ENCODE measurements around the gene KCNG2. TPM values are rescaled to one million over a fixed set of nuclear protein-coding genes. Genes with fewer than 3 reads are reported as not detected.

The KCNG2 gene
- total and polyA plus RNA-seq, 12 donors = 0.16 to 0.79 (median 0.24) TPM; not detected in 7

DNA sequence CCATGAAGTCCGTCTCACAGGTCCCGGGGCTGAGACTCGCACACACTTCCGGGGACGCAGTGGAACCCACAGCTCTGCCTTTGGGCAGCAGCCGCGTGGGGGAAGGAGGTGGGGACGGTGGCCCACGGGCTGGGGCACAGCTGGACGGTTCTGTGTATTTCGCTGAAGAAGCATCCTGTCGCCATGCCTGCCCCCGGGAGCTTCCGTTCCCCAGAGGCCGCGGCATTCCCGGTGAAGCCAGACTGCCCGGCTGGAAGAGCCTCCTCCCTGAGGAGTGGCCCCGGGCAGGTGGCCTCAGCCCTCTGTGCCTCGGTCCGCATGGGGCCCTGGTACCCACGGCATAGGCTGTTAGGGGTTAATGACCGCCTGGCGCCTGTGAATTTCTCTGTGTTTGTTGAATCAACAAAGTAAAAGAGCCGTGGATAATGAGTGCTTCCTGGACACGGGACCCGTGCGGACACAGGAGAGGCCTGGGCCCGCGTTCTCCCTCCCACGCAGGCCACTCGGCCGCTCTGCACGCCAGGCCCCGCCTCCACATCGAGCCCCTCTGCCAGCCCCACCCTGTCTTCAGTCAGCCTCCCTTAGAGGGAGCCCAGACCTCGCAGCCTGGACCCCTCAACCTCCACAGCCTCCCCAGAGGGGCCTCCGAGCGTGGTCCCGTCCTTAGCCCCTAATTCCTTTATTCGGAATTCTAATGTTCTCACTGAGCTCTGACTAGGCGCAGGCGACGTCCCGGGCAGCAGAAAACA is 51.0 kb downstream of the KCNG2 start:
- 79 to 82% methylated on average over 45 of the region's 45 CpGs for WGBS, 2 donors

DNA sequence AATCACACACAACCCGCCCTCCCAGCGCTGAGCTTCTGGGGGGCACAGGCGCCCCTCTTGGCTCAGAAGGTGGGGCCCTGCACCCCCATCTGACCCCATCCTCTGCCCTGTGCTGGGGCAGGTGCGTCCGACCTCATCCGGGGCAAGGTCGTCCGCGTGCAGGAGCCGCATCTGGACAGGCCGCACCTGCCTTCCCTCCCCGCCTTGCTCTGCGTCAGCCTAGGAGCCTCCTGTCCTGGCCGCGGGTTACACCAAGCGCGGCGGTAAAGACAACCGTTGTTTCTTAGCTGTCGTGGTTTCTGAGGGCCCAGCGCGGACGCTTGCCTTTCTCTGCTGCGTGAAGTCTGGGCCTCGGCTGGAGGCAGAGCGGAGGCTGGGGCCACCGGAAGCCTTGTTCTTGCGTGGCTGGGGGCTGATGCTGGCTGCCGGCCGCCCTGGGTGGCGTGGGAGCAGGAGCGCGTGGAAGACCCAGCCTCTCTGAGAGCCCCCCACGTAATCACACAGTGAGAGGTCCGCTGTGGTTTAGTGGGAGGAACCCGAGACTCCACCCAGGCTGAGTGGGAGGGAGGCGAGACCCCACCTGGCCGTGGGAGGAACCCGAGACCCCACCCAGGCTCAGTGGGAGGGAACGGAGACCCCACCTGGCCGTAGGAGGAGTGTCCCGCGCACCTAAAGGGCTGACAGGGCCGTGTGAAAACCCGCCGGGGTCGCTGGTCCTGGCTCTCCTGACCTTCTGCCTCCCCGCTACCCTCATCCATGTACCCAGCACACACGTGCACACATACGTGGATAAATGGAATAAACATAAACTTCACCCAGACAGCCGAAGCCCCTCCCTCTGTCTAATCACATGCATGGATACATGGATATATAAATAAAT is 51.8 kb downstream of the KCNG2 start:
- Histone ChIP-seq H3K27ac (no peak overlapping the region), H3K9me3 (no peaks in the 10 kb centered on the region), H3K4me3 (no peak overlapping the region), H3K36me3 (no peaks in the 10 kb centered on the region), H3K27me3 (peaks cover 0 to 19% (median 7%) of the 10 kb centered on the region in 7 donors), H3K4me1 (no peaks in the 10 kb centered on the region)
- DNase-seq (no peak), ATAC-seq (peak in 1 of 8 donors; percentile 44)
- 92 to 94% methylated on average over 51 of the region's 51 CpGs for WGBS, 2 donors
- TF ChIP-seq, protein P1, sequence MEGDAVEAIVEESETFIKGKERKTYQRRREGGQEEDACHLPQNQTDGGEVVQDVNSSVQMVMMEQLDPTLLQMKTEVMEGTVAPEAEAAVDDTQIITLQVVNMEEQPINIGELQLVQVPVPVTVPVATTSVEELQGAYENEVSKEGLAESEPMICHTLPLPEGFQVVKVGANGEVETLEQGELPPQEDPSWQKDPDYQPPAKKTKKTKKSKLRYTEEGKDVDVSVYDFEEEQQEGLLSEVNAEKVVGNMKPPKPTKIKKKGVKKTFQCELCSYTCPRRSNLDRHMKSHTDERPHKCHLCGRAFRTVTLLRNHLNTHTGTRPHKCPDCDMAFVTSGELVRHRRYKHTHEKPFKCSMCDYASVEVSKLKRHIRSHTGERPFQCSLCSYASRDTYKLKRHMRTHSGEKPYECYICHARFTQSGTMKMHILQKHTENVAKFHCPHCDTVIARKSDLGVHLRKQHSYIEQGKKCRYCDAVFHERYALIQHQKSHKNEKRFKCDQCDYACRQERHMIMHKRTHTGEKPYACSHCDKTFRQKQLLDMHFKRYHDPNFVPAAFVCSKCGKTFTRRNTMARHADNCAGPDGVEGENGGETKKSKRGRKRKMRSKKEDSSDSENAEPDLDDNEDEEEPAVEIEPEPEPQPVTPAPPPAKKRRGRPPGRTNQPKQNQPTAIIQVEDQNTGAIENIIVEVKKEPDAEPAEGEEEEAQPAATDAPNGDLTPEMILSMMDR (IDR thresholded peaks at IDR 0.05) = no peak
- intact Hi-C loops (cut with DNase I) = no loop called here

More for the DNA sequence above, 51.0 kb downstream of the KCNG2 start:
- DNase-seq (no peak), ATAC-seq (no peak)
- Histone ChIP-seq H3K36me3 (no peaks in the 10 kb centered on the region), H3K4me1 (no peaks in the 10 kb centered on the region), H3K27me3 (peaks cover 0 to 15% (median 3%) of the 10 kb centered on the region in 7 donors), H3K9me3 (peaks cover 0 to 3% (median 0%) of the 10 kb centered on the region in 11 donors), H3K27ac (no peak overlapping the region), H3K4me3 (no peak overlapping the region)
- TF ChIP-seq, protein P1 (IDR thresholded peaks at IDR 0.05) = no peak
- intact Hi-C loops (cut with DNase I) = no loop called here

DNA sequence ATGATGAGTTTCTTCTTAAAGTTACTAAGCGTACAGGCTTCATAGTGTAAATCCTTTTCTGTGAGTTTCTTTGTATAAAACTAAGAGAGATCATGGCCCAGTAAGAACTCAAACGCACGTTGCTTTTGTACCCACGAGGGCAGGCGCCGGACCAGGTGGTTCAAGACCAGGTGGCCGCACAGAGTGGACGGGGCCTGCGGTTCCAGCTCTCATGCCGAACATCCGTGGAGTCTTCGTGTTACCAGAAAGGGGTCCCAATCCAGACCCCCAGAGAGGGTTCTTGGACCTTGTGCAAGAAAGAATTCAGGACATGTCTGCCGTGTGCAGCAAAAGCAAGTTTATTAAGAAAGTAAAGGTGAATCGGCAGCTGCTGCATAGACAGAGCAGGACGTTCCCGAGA is 53.0 kb downstream of the KCNG2 start:
- 91 to 92% methylated on average over 16 of the region's 16 CpGs for WGBS, 2 donors
- peaks cover 0 to 26% (median 16%) of the 10 kb centered on the region in 7 donors for H3K27me3 ChIP-seq
- ATAC-seq = no peak
- TF ChIP-seq, protein P1 (IDR thresholded peaks at IDR 0.05) = no peak
- H3K9me3 ChIP-seq = no peaks in the 10 kb centered on the region
- intact Hi-C loops (cut with DNase I) = no loop called here
- DNase-seq = no peak
- no peaks in the 10 kb centered on the region for H3K36me3 ChIP-seq
- no peak overlapping the region for H3K4me3 ChIP-seq
- H3K4me1 ChIP-seq = peaks cover 0 to 5% (median 0%) of the 10 kb centered on the region in 9 donors
- no peak overlapping the region for H3K27ac ChIP-seq

DNA sequence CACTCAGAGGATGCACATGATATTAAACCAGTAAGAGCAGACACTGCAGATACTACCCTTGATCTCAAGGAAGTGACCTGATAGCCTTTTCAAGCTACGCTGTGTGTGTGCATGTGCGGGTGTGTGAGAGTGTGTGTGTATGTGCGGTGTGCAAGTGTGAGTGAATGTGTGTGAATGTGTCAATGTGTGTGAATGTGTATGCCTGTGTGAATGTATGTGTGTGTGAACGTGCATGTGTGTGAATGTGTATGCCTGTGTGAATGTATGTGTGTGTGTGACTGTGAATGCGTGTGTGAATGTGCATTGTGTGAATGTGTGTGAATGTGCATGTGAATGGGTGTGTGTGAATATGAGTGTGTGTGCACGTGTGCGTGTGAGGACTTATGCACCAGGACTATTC is 53.8 kb downstream of the KCNG2 start:
- WGBS, 2 donors = 85 to 86% methylated on average over 7 of the region's 7 CpGs
- intact Hi-C loops (cut with DNase I) = no loop called here
- H3K27me3 ChIP-seq = peaks cover 0 to 33% (median 23%) of the 10 kb centered on the region in 7 donors
- H3K4me3 ChIP-seq = no peak overlapping the region
- no peak overlapping the region for H3K27ac ChIP-seq
- ATAC-seq (no peak), DNase-seq (no peak)
- TF ChIP-seq, protein P1 (IDR thresholded peaks at IDR 0.05) = no peak
- H3K36me3 ChIP-seq = no peaks in the 10 kb centered on the region
- H3K9me3 ChIP-seq = no peaks in the 10 kb centered on the region
- peaks cover 0 to 5% (median 0%) of the 10 kb centered on the region in 9 donors for H3K4me1 ChIP-seq
